GM21390 (cell line): Measurements from ENCODE around the gene MORC1.

Experiments used
- ATAC-seq: cut with Tn5 transposase; IDR thresholded peaks from one replicate; pipeline ENCODE4 v1.9.1; 2021; ENCODE audit not compliant: unreplicated experiment

The MORC1 gene

GRCh38 chr3:108946292-108947285 lies 171.3 kb downstream of the MORC1 start:
- ATAC-seq: no peak

GRCh38 chr3:108940568-108941263 lies 177.2 kb downstream of the MORC1 start:
- no peak for ATAC-seq

- ATAC-seq: no peak
Observed at GRCh38 chr3:108940166-108940565, 177.8 kb downstream of the MORC1 start.

- ATAC-seq: no peak
Observed at GRCh38 chr3:108936924-108937689, 180.8 kb downstream of the MORC1 start.

- no peak for ATAC-seq
Observed at GRCh38 chr3:108931035-108931434, 186.9 kb downstream of the MORC1 start.

GRCh38 chr3:108918866-108919265 lies 199.1 kb downstream of the MORC1 start:
- ATAC-seq: no peak

GRCh38 chr3:108914774-108915641 lies 202.9 kb downstream of the MORC1 start:
- ATAC-seq: peak; percentile 94

GRCh38 chr3:108909799-108910198 lies 208.1 kb downstream of the MORC1 start:
- ATAC-seq: no peak
